Lung microvascular endothelial cell (primary cell): ENCODE results near the gene PRRC2C. TPM values are rescaled to one million over a fixed set of nuclear protein-coding genes. Genes with fewer than 3 reads are reported as not detected.
"Not testable (repeated sequence)": the region's sequence is repeated elsewhere in the genome, so short reads cannot be mapped to it uniquely, and the experiment has no call there.

Experiments
- DNase-seq, 2 donors: peaks; one replicate each; pipeline versions ENCODE4 v3.0.0 to v3.0.0-alpha.2; 2010; ENCODE audit warnings: low read depth in 2 of 2
- total RNA-seq: library from RNA; depleted of rRNA; stranded (reverse); fragments of >200 nt; gene quantifications from 2 replicates; pipeline ENCODE4 v1.2.1, GENCODE V29; 2014

Gene PRRC2C
- total RNA-seq, 1 donor from 2014 or later, result 34.5 TPM

DNA sequence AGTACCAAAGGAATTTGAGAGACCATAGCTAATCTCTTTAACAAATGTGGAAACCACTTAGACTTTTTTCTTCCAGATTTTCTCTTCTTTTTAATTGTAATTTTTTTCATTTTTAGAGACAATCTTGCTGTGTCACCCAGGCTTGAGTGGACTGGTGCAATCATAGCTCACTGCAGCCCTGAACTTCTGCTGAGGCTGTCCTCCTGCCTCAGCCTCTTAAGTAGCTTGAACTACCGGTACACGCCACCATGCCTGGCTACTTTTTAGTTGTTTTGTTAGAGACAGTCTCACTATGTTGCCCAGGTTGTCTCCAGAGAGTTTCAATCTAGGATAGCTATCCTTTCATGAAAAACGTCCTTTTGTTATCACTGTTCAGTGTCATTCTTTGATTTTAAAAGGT lies 15.0 kb downstream of the PRRC2C start:
- no peak for DNase-seq

DNA sequence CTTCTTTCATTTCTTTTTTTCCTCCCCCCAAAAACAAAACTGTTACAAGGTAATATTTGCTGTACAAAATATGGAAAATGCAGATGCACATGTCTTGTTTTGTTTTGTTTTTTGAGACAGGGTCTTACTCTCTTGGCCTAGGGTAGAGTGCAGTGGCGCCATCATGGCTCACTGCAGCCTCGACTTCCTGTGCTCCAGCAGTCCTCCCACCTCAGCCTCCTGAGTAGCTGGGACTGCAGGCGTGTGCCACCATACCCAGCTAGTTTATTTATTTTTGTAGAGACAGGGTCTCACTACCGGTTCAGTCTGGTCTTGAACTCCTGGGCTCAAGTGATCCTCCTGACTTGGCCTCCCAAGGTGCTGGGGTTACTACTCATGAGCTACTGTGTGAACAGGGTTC lies 15.5 kb downstream of the PRRC2C start:
- no peak for DNase-seq

DNA sequence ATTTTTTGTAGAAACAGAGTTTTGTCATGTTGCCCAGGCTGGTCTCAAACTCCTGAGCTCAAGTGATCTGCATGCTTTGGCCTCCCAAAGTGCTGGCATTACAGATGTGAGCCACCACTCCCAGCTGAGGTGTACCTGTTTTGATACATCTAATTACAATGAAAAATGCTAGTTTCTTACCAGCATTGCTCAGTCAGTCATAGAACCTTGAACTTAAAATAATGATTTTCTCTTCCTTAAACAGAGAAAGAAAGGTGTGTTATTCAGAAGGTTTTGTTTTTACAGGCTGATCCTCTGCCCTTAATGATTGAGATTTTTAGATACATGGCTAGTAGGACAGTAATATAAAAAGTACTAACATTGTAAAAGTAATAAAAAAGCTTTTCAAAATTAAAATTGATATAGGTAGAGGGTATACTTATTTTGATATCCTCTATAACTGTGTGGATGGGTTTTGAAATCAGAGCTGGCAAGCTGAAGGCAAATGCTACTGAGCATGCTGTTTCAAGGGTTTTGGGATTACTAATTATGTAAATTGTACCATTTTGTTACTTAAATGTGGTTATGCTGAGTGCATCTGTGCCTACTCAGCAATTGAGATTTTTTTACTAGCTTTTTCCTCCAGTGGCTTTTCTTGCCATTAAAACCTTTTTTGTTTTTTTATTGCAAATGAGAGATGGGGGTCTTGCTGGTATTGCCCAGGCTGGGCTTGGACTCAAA lies 16.1 kb downstream of the PRRC2C start:
- DNase-seq, result no peak

DNA sequence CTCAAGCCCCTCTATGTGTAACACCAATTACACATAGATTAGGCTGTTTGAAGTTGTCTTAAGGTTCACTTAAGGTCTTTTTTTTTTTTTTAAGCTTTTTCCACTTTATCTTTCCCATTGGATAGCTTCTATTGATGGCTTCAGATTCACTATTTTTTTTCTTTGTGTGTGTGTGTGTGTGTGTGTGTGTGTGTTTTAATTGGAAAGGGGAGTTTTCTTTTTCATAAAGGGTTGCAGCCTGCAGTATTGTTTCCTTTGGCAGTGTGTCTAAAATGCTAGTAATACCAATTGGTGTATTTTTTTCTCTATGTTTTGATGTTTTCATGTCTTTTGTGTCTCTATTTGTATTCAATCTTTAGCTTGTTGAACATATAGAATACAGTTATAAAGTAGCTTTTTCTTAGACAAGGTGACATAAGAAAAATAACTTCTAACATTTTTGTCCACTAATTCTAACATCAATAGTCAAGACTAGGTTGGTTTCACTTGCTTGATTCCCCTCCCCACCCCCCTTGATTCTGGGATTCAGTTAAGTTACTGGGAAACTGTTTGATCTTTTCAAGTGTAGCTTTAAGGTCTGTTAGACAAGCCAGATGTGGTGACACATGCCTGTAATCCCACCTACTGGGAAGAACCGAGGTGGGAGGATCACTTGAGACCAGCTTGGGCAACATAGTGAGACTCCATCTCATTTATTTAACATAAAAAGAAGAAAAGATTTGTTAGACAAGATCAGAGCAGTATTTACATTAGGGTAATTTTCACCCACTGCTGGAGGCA lies 21.4 kb downstream of the PRRC2C start:
- peak in 1 of 2 donors; percentile 69 for DNase-seq

DNA sequence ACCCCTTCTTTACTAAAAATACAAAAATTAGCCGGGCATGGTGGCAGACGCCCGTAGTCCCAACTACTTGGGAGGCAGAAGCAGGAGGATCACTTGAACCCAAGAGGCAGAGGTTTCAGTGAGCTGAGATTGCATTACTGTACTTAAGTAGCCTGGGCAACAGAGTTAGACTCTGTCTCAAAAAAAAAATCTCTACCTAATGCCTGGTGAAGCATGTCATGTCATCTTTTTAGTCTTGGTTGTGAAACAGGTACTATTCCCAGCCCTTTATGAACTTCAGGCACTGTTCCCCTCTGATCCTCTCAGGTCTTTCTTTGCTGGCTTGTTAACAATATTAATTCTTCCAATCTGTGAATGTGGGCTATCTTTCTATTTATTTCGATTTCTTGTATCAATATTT lies 22.1 kb downstream of the PRRC2C start:
- DNase-seq, result no peak

DNA sequence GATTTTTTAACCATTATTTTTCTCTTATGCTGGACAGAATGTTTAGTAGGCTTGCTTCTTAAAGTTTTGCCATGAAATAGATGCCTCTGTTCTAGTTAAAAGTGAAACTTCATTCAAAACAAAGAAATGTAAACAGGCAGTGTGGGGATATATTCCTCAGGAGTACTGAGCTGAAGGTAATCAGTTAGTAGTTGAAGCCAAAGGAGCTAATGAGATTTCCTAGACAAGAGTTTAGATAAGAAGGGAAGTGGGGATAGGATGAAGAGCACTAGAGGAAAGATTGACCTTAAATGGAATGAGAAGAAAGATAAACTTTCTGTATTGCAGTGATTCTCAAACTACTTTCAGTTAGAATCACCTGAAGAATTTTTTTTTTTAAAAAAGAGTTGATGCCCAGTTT lies 23.9 kb downstream of the PRRC2C start:
- no peak for DNase-seq

DNA sequence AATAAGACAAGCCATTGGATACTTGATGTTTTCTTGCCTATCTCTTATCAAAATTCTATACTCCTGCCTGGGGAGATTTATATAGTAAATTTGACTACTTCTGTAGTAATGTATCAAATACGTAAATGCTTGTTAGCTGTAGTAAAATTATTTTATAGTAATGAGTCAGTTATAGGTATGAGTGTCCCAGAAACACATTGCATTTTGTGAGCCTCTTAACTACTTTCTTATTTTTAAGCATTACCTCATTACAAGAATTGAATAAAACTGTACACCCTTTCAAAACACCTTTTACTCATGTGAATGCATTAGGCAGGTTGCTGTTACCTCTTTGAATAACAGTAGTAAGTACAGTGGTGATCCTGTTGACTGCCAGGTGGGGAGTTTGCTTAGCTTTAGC lies 28.4 kb downstream of the PRRC2C start:
- DNase-seq, result no peak

DNA sequence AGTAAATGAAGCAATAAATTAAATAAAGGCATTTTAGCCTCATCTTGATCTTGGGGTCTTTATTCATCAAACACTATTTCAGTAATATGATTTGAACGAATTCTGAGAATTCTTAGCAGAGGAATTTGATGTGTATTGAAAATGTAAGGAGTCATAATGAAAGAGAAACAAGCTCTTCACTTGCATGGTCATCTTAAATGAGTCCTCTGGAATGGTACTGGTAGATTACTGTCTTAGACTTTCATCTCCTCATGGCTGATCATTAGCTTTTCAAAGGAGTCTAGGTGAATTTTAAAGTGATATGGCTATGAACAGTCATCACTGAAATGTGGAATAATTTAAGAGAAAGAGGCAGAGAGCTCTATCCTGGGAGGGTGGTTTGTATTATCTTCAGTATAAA lies 30.0 kb downstream of the PRRC2C start:
- no peak for DNase-seq

DNA sequence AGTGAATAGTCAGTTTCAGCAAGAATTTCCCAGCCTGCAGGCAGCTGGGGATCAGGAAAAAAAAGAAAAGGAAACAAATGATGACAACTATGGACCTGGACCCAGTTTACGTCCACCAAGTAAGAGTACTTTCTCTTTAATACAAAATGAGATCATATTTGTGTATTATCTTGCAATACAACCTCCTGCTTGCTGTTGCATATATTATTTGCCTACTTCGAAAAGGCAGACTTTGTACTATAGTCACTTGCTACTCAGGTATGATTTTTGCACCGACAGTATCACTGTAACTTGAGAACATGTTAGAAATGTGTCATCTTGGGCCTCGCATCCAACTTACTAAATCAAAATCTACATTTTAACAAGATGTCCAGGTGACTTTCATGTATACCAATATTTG lies 30.4 kb downstream of the PRRC2C start:
- no peak for DNase-seq

DNA sequence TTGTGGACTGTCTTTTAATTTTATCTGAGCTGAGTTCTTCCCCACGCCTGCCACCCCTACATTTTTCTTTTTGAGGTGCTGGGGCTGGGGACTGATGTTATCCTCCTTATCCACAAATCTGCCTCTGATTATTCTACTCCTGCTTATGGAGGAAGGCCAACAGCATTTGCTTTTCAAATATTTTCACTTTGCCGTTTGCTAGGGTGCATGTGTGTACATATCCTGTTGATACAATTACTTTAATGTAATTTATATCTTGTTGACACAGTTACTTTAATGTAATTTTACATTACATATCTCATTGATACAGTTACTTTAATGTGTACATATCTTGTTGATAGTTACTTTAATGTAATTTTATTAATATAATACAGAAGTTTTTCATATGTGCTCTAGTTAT lies 36.2 kb downstream of the PRRC2C start:
- DNase-seq, result no peak

DNA sequence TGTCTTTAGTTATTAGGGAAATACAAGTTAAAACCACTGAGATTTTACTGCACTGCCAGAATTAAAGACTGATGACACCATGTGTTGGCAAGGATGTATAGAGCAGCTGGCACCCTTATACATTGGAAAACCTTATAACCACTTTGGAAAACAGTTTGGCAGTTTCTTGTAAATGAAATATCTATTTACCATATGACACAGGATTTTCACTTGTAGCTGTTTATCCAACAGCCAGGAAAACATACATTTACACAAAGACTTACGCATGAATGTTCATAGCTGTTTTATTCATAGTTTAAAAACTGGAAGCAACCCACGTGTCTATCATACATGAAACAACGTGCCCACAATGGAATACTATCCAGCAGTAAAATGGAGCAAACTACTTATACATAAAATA lies 45.3 kb downstream of the PRRC2C start:
- DNase-seq, result no peak

DNA sequence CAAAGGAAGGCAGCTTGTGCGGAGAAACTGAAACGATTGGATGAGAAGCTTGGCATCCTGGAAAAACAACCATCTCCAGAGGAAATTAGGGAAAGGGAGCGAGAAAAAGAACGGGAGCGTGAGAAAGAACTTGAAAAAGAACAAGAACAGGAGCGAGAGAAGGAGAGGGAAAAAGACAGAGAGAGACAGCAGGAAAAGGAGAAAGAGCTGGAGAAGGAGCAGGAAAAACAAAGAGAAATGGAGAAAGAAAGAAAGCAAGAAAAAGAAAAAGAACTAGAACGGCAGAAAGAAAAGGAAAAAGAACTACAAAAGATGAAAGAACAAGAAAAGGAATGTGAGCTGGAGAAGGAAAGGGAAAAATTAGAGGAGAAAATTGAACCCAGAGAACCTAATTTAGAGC lies 47.2 kb downstream of the PRRC2C start:
- DNase-seq, result no peak

DNA sequence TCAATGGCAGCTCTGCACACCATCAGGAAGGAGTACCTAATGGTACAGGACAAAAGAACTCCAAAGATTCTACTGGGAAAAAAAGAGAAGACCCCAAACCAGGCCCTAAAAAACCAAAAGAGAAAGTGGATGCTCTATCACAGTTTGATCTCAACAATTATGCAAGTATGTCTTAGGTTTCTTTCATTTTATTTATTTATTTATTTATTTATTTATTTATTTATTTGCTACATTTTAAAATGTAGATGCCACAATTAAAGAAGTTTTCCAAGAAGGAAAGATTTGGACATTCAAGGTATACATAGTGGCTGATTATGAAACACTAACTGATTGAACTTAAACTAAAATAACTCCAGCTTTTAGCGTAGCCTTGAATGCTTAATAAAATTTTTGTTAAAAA lies 60.2 kb downstream of the PRRC2C start:
- DNase-seq, result no peak

DNA sequence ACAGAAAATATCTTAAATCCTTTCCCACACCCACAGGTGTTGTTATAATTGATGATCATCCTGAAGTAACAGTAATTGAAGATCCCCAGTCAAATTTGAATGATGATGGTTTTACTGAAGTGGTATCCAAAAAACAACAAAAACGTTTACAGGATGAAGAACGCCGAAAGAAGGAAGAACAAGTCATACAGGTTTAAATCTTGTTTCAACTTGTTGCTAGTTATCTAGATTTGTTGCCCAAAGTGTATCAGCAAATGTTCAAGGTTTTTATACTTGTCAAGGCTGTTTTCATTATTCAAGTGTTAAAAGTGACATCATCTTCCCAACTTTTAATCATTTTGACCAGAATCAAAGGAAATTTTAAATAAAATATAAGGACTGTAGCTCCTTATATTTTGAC lies 64.7 kb downstream of the PRRC2C start:
- DNase-seq, result no peak

DNA sequence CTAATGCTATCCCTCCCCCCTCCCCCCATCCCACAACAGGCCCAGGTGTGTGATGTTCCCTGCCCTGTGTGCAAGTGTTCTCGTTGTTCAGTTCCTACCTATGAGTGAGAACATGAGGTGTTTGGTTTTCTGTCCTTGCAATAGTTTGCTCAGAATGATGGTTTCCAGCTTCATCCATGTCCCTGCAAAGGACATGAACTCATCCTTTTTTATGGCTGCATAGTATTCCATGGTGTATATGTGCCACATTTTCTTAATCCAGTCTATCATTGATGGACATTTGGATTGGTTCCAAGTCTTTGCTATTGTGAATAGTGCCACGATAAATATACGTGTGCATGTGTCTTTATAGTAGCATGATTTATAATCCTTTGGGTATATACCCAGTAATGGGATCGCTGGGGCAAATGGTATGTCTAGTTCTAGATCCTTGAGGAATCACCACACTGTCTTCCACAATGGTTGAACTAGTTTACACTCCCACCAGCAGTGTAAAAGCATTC lies 65.3 kb downstream of the PRRC2C start:
- not testable (repeated sequence) for DNase-seq

DNA sequence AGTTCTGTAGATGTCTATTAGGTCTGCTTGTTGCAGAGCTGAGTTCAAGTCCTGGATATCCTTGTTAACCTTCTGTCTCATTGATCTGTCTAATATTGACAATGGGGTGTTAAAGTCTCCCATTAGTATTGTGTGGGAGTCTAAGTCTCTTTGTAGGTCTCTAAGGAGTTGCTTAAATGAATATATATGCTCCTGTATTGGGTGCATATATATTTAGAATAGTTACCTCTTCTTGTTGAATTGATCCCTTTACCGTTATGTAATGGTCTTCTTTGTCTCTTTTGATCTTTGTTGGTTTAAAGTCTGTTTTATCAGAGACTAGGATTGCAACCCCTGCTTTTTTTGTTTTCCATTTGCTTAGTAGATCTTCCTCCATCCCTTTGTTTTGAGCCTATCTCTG lies 68.6 kb downstream of the PRRC2C start:
- peak in 1 of 2 donors; percentile 20 for DNase-seq

DNA sequence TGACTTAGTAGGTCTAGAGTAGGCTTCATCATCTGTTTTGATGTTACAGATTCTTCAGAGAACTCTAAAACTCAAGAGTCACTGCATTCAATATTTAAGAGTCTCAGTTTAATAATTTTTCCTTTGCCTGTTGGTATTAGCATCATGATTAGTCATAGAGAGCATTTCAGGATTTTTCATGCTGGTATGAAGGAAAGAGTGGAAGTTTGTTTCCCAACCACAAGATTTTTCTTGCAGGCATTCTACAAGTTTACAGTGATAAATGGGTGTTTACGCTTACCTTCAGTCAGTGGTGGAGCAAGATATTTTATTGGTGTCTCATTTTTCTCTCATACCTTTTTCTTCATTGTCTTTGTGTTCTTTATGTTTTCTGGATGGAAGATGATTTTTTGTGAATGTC lies 78.3 kb downstream of the PRRC2C start:
- no peak for DNase-seq

DNA sequence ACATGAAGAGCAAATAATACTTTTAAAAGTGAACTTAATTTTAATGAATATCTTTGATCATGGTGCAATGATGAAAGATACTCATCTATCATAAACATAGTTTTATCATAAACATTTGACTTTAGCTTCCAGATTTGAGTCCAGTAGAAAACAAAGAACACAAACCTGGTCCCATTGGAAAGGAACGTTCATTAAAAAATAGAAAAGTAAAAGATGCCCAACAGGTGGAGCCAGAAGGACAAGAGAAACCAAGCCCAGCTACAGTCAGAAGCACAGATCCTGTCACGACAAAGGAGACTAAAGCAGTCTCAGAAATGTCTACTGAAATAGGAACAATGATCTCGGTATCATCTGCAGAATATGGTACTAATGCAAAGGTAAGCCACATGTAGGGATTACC lies 81.1 kb downstream of the PRRC2C start:
- no peak for DNase-seq

DNA sequence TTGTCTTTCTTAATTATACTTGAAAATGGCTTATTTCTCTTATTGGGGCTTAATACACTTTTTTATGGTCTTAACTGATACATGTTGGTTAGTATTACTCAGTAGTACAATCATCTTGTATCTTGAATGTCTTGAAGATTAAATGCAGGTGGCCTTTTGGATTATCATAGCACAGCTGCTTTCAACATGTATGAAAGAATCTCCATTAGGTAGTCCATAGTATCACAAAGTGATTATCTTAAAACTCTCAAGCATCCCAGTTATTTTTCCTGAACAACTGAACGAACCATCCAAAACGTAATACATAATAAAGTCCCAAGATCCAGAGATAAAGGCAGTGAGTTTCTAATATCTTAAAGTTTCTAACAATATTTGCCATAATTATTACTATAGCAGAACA lies 85.0 kb downstream of the PRRC2C start:
- DNase-seq, result no peak

DNA sequence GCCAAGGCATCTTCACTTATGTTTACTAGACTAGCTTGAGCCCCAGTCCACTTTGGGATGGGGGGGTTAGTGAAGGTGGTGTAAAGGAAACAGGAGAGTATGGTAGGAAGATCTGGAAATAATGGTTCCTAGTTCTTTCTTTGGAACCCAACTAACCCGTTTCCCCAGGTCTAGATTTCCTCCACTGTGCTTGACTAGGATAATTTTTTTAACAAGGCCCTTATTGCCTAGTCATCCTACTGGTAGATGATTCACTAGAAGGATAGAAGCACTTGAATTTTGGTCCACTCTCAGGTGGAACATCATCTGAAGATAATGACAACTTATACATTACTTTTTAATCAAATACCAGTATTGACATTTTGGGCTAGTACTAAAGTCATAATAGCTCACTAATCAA lies 90.8 kb downstream of the PRRC2C start:
- DNase-seq, result no peak

DNA sequence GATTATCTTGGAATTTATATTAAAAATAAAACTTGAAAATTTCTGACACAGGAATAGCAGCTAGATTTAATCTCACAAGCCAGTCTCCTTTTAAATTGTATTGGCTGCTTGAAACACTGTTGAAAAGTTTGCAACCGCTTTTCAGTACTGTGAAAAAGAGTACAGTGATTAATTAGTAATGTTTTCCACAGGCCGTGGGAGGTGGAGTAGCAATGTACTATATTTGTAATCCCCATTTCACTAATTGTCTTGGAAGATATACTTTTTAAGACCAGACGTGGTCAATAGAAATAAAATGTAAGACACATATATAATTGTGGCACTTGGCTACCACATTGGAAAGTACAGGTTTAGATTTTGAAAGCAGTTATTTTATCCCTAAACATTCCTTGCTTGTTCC lies 95.9 kb downstream of the PRRC2C start:
- DNase-seq, result no peak

DNA sequence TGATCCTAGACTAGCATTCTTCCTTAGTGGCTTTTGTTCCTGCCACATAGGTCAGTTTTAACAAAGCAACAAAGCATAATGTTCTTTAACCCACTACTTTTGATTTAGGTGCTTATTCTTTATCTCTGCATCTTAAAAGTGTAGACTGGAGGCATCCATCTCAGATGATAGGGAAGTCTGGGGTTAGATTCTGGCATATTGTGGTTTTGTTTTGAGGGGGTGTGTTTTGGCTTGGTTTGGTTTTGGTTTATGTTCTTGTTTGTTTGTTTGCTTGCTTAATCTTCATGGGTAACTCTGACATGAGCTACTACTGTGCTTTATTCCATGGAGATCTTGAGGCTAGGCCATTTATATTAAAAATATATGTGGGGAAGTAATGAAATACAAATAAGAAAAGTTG lies 96.4 kb downstream of the PRRC2C start:
- DNase-seq, result no peak

DNA sequence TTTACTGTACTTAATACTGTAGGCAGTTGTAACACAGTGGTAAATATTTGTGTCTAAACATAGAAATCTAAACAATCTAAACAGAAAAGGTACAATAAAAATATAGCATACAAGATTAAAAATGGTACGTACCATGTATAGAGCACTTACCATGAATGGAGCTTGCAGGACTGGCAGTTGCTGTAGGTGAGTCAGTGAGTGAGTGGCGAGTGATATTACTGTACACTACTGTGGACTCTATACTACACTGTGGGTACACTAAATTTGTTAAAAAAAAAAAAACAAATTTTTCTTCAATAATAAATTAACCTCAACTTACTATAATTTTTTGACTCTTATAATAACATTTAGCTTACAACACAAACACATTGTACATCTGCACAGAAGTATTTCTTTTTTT lies 97.3 kb downstream of the PRRC2C start:
- no peak for DNase-seq
